ENCODE results near the gene SRD5A3. TPM values are rescaled to one million over a fixed set of nuclear protein-coding genes. Genes with fewer than 3 reads are reported as not detected.

Gene SRD5A3
- total RNA-seq, 1 donor from 2014 or later, result 22.7 TPM

DNA sequence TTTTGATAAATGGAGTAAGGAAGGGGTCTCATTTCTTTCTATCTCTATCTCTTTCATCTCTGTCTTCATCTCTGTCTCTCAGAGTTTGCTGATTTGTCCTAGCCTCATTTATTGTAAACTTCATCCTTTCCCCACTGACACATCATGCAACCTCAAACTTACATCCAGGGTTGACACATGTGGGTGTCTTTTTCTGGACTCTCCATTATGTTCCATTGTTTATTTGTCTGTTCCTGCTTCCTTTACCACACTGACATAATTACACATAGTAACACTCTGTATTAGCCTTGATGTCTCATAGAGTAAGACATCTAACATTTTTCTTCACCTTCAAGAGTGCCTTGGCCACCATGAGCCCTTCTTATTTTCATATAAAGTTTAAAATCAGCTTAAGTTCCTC lies 8.1 kb upstream of the SRD5A3 start:
- Histone ChIP-seq H3K4me2 (no peak overlapping the region), H3K79me2 (ENCODE audit: low read depth) (no peaks in the 10 kb centered on the region), H3K4me3 (no peak overlapping the region), H3K27ac (no peak overlapping the region), H3F3A (ENCODE audit: low read depth) (peaks cover 22% of the 10 kb centered on the region), H3K4me1 (peaks cover 21% of the 10 kb centered on the region), H3K9ac (no peak overlapping the region), H4K20me1 (ENCODE audit: low read depth) (no peaks in the 10 kb centered on the region), H3K9me3 (ENCODE audit: low read depth) (no peaks in the 10 kb centered on the region), H3K27me3 (peaks cover 3% of the 10 kb centered on the region), H3K36me3 (no peaks in the 10 kb centered on the region), H2AFZ (replicated peaks) (no peak overlapping the region)
- Mint-ChIP-seq H3K9me3 (peaks cover 8% of the 10 kb centered on the region), H3K4me1 (no peaks in the 10 kb centered on the region), H3K4me3 (no peak overlapping the region), H3K27ac (no peak overlapping the region), H3K27me3 (ENCODE audit: insufficient read depth, low read depth) (peaks cover 4% of the 10 kb centered on the region), H3K36me3 (no peaks in the 10 kb centered on the region)
- TF ChIP-seq, protein P1, sequence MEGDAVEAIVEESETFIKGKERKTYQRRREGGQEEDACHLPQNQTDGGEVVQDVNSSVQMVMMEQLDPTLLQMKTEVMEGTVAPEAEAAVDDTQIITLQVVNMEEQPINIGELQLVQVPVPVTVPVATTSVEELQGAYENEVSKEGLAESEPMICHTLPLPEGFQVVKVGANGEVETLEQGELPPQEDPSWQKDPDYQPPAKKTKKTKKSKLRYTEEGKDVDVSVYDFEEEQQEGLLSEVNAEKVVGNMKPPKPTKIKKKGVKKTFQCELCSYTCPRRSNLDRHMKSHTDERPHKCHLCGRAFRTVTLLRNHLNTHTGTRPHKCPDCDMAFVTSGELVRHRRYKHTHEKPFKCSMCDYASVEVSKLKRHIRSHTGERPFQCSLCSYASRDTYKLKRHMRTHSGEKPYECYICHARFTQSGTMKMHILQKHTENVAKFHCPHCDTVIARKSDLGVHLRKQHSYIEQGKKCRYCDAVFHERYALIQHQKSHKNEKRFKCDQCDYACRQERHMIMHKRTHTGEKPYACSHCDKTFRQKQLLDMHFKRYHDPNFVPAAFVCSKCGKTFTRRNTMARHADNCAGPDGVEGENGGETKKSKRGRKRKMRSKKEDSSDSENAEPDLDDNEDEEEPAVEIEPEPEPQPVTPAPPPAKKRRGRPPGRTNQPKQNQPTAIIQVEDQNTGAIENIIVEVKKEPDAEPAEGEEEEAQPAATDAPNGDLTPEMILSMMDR (IDR thresholded peaks at IDR 0.05), result no peak
- TF ChIP-seq EZH2 (IDR thresholded peaks at IDR 0.05) (no peak), EZH2phosphoT487 (IDR thresholded peaks at IDR 0.05) (no peak)
- no peak for DNase-seq (ENCODE audit: low spot score)

DNA sequence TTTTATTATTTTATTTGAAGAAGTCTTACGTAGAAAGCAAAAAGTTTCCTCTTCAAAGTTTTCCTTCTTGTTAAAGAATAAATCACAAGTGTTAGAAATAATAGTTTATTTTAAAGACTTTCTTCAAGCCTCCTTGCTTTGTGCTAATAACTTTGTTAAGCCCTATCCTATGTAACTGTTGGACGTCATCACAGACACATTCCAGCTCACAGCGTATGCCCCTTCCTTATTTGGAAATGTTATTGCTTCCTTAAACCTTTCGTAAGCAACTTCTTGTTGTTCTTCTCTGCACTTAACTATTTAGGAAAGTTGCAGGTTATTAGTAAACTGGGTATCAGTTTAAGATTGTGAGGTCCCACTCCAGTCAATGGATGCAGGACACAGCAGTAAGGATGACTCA lies 7.6 kb upstream of the SRD5A3 start:
- no peak overlapping the region for H3K27ac ChIP-seq
- Mint-ChIP-seq H3K4me3 (no peak overlapping the region), H3K9me3 (peaks cover 8% of the 10 kb centered on the region), H3K27ac (no peak overlapping the region), H3K27me3 (ENCODE audit: insufficient read depth, low read depth) (peaks cover 5% of the 10 kb centered on the region), H3K4me1 (no peaks in the 10 kb centered on the region), H3K36me3 (no peaks in the 10 kb centered on the region)
- DNase-seq (ENCODE audit: low spot score), result no peak
- no peaks in the 10 kb centered on the region for H3K79me2 ChIP-seq (ENCODE audit: low read depth)
- no peak overlapping the region for H3K4me2 ChIP-seq
- no peaks in the 10 kb centered on the region for H3K9me3 ChIP-seq (ENCODE audit: low read depth)
- no peak overlapping the region for H2AFZ ChIP-seq (replicated peaks)
- H3K36me3 ChIP-seq, result no peaks in the 10 kb centered on the region
- H3K4me1 ChIP-seq, result peaks cover 21% of the 10 kb centered on the region
- no peak overlapping the region for H3K4me3 ChIP-seq
- peaks cover 26% of the 10 kb centered on the region for H3F3A ChIP-seq (ENCODE audit: low read depth)
- H4K20me1 ChIP-seq (ENCODE audit: low read depth), result no peaks in the 10 kb centered on the region
- H3K9ac ChIP-seq, result no peak overlapping the region
- H3K27me3 ChIP-seq, result peaks cover 3% of the 10 kb centered on the region
- TF ChIP-seq EZH2phosphoT487 (IDR thresholded peaks at IDR 0.05), result no peak
- no peak for TF ChIP-seq EZH2 (IDR thresholded peaks at IDR 0.05)
- TF ChIP-seq, protein P1 (IDR thresholded peaks at IDR 0.05), result no peak

DNA sequence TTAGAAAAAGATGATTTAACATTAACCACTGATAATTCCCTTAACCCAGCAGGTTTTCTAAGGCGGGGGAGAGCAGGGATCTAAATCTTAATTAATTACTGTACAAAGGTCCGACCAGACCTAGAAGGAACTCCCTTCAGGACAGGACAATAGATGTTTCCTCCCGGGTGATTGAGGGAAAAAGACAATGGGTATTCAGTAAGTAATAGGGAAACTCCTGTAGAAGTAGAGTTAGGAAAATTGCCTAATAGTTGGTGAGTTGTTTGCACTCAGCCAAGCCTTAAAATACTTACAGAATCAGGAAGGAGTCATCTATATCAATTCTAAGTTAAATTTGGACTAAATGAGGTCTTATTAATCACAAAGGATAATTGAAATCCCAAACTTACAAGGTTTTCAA lies 5.8 kb upstream of the SRD5A3 start:
- no peak for TF ChIP-seq EZH2 (IDR thresholded peaks at IDR 0.05)
- TF ChIP-seq, protein P1 (IDR thresholded peaks at IDR 0.05), result no peak
- no peak for TF ChIP-seq EZH2phosphoT487 (IDR thresholded peaks at IDR 0.05)
- H3K36me3 ChIP-seq, result no peaks in the 10 kb centered on the region
- peaks cover 24% of the 10 kb centered on the region for H3K4me1 ChIP-seq
- Mint-ChIP-seq H3K4me3 (no peak overlapping the region), H3K4me1 (no peaks in the 10 kb centered on the region), H3K27ac (no peak overlapping the region), H3K27me3 (ENCODE audit: insufficient read depth, low read depth) (peaks cover 13% of the 10 kb centered on the region), H3K36me3 (no peaks in the 10 kb centered on the region), H3K9me3 (peaks cover 8% of the 10 kb centered on the region)
- no peak overlapping the region for H2AFZ ChIP-seq (replicated peaks)
- peaks cover 43% of the 10 kb centered on the region for H3F3A ChIP-seq (ENCODE audit: low read depth)
- peak; percentile 56 for DNase-seq (ENCODE audit: low spot score)
- no peak overlapping the region for H3K9ac ChIP-seq
- H3K79me2 ChIP-seq (ENCODE audit: low read depth), result no peaks in the 10 kb centered on the region
- no peaks in the 10 kb centered on the region for H4K20me1 ChIP-seq (ENCODE audit: low read depth)
- no peak overlapping the region for H3K4me3 ChIP-seq
- H3K4me2 ChIP-seq, result peak overlapping the region; percentile 58
- no peak overlapping the region for H3K27ac ChIP-seq
- peaks cover 3% of the 10 kb centered on the region for H3K27me3 ChIP-seq
- H3K9me3 ChIP-seq (ENCODE audit: low read depth), result no peaks in the 10 kb centered on the region
